GM12878 (cell line): Measurements from ENCODE around the gene OSBPL10. TPM values are rescaled to one million over a fixed set of nuclear protein-coding genes. Genes with fewer than 3 reads are reported as not detected.

Experiments used
- ATAC-seq: fragments of 200-7000 bp; cut with Tn5 transposase; 3 replicates; pipeline ENCODE4 v1.9.1; 2020; ENCODE audit warnings: mild to moderate bottlenecking, moderate library complexity
- BruUV-seq: library from RNA; stranded (reverse); fragments of 400-500 nt; replicated peaks from 2 replicates; lab custom pipeline; 2021; lab: Mats Ljungman, UMichigan
- CTCF ChIA-PET: fragments of 300-600 bp; sonication (Branson Sonifier 250); formaldehyde crosslinking; extraction: SDS; loops from one replicate; lab custom pipeline; 2021; ENCODE audit warnings: inconsistent platforms; lab: Yijun Ruan, JAX
- POLR2A ChIA-PET: fragments of 350-600 bp; formaldehyde crosslinking; extraction: SDS; loops from one replicate; lab custom pipeline; 2021; ENCODE audit warnings: inconsistent platforms; lab: Charles Lee
- RAD21 ChIA-PET: fragments of 300-600 bp; sonication (Branson Sonifier 250); formaldehyde crosslinking; loops from one replicate; lab custom pipeline; 2023; ENCODE audit warnings: antibody characterized with exemption; ENCODE audit not compliant: unreplicated experiment; lab: Charles Lee
- SMC1A ChIA-PET: fragments of 300-600 bp; sonication (Branson Sonifier 250); formaldehyde crosslinking; loops from one replicate; lab custom pipeline; 2023; ENCODE audit not compliant: unreplicated experiment, uncharacterized antibody; lab: Charles Lee
- DNase-seq: peaks from one replicate; pipeline ENCODE4 v3.0.0-alpha.2; 2011; ENCODE audit warnings: low read depth, low spot score
- FAIRE-seq: peaks from 3 replicates; lab custom pipeline; 2011; peaks lifted over from hg19 to GRCh38; lab: Jason Lieb, UNC
- H2AFZ ChIP-seq: 2 replicates; pipeline ENCODE4 v1.6.0; 2011; ENCODE audit warnings: low read depth, low read length, control low read depth; ENCODE audit not compliant: control insufficient read depth
- H3K27ac ChIP-seq: 2 replicates; pipeline ENCODE4 v1.5.1; 2011; ENCODE audit warnings: control low read depth; ENCODE audit not compliant: control insufficient read depth, insufficient read depth
- H3K27me3 ChIP-seq, 2 experiments: replicated peaks in 1 of 2; 2 replicates each; pipeline versions ENCODE4 v1.6.0 to v1.6.1; 2011; ENCODE audit warnings: low read length in 1 of 2; ENCODE audit not compliant: control insufficient read depth in 2 of 2, insufficient read depth in 2 of 2
- H3K36me3 ChIP-seq, 2 experiments: 2 replicates each; pipeline ENCODE4 v1.5.1; 2011; ENCODE audit warnings: low read length in 1 of 2; ENCODE audit not compliant: control insufficient read depth in 2 of 2, insufficient read depth in 2 of 2
- H3K4me1 ChIP-seq: 2 replicates; pipeline ENCODE4 v1.6.1; 2011; ENCODE audit warnings: mild to moderate bottlenecking, low read length, moderate library complexity, mixed read lengths; ENCODE audit not compliant: control insufficient read depth, insufficient read depth
- H3K4me2 ChIP-seq: 2 replicates; pipeline ENCODE4 v1.6.0; 2011; ENCODE audit warnings: control low read depth; ENCODE audit not compliant: control insufficient read depth, insufficient read depth
- H3K4me3 ChIP-seq: fragments of 200-600 bp; sonication (generic); 2 replicates; pipeline ENCODE4 v1.5.1; 2016
- H3K79me2 ChIP-seq: 2 replicates; pipeline ENCODE4 v1.6.0; 2011; ENCODE audit warnings: low read length; ENCODE audit not compliant: control insufficient read depth, insufficient read depth
- H3K9ac ChIP-seq: 2 replicates; pipeline ENCODE4 v1.8.0; 2011; ENCODE audit warnings: low read length, control low read depth, mixed read lengths; ENCODE audit not compliant: control insufficient read depth, insufficient read depth
- H3K9me3 ChIP-seq: replicated peaks from 3 replicates; pipeline ENCODE4 v1.5.1; 2011; ENCODE audit warnings: mild to moderate bottlenecking, low read length; ENCODE audit not compliant: control insufficient read depth, insufficient read depth
- H4K20me1 ChIP-seq: 2 replicates; pipeline ENCODE4 v1.6.0; 2011; ENCODE audit not compliant: control insufficient read depth, insufficient read depth
- CHD4 ChIP-seq: fragments of 200-600 bp; sonication (generic); IDR thresholded peaks from 2 replicates; pipeline ENCODE4 v1.6.1; 2016; ENCODE audit warnings: mild to moderate bottlenecking
- EED ChIP-seq: sonication (generic); IDR thresholded peaks from 2 replicates; pipeline ENCODE4 v1.6.1; 2016; ENCODE audit warnings: antibody characterized with exemption, low read depth
- ELK1 ChIP-seq: IDR thresholded peaks from 2 replicates; pipeline ENCODE4 v1.6.1; 2012; ENCODE audit warnings: low read depth, low read length, improper control_type of control experiment
- HDAC2 ChIP-seq: fragments of 200-600 bp; sonication (generic); IDR thresholded peaks from 2 replicates; pipeline ENCODE4 v1.6.1; 2017
- IKZF2 ChIP-seq, 2 experiments: fragments of 450-650 bp; IDR thresholded peaks; 2 replicates each; pipeline ENCODE4 v1.6.1; 2017; ENCODE audit warnings: mild to moderate bottlenecking in 2 of 2, moderate library complexity in 2 of 2
- MEF2A ChIP-seq: IDR thresholded peaks from 2 replicates; pipeline ENCODE4 v1.6.1; 2011; ENCODE audit warnings: low read depth, mild to moderate bottlenecking, low read length, moderate library complexity; ENCODE audit not compliant: insufficient read depth
- MLLT1 ChIP-seq: fragments of 450-650 bp; IDR thresholded peaks from 2 replicates; pipeline ENCODE4 v1.6.1; 2016; ENCODE audit warnings: mild to moderate bottlenecking
- NFYA ChIP-seq: IDR thresholded peaks from 2 replicates; pipeline ENCODE4 v1.6.1; 2011; ENCODE audit warnings: low read depth, mild to moderate bottlenecking, low read length, improper control_type of control experiment, borderline replicate concordance
- NRF1 ChIP-seq: conservative IDR thresholded peaks from 2 replicates; pipeline ENCODE4 v1.6.1; 2011; ENCODE audit warnings: mild to moderate bottlenecking, low read depth, low read length, improper control_type of control experiment
- POLR2AphosphoS2 ChIP-seq: IDR thresholded peaks from 2 replicates; pipeline ENCODE4 v1.6.1; 2011; ENCODE audit warnings: low read depth, mild to moderate bottlenecking, low read length, improper control_type of control experiment, moderate library complexity
- RB1 ChIP-seq: fragments of 450-650 bp; formaldehyde crosslinking; IDR thresholded peaks from 2 replicates; pipeline ENCODE4 v1.6.1; 2017; ENCODE audit warnings: mild to moderate bottlenecking, borderline replicate concordance
- RBBP5 ChIP-seq: fragments of 200-600 bp; sonication (generic); conservative IDR thresholded peaks from 2 replicates; pipeline ENCODE4 v1.6.1; 2016
- RCOR1 ChIP-seq: conservative IDR thresholded peaks from 2 replicates; pipeline ENCODE4 v1.6.1; 2012; ENCODE audit warnings: low read depth, low read length, improper control_type of control experiment
- RUNX3 ChIP-seq: IDR thresholded peaks from 2 replicates; pipeline ENCODE4 v1.6.1; 2012; ENCODE audit warnings: low read length, inconsistent platforms
- SREBF1 ChIP-seq: IDR thresholded peaks from 2 replicates; pipeline ENCODE4 v1.6.1; 2012; ENCODE audit warnings: mild to moderate bottlenecking, low read length
- SREBF2 ChIP-seq: IDR thresholded peaks from 2 replicates; pipeline ENCODE4 v1.6.1; 2012; ENCODE audit warnings: mild to moderate bottlenecking, low read length
- TBL1XR1 ChIP-seq: IDR thresholded peaks from 2 replicates; pipeline ENCODE4 v1.6.1; 2012; ENCODE audit warnings: low read depth, low read length, improper control_type of control experiment
- ZNF207 ChIP-seq: fragments of 450-650 bp; IDR thresholded peaks from 2 replicates; pipeline ENCODE4 v1.6.1; 2014; ENCODE audit warnings: antibody characterized with exemption, mild to moderate bottlenecking, borderline replicate concordance
- ZNF384 ChIP-seq: IDR thresholded peaks from 2 replicates; pipeline ENCODE4 v1.6.1; 2012; ENCODE audit warnings: low read depth, mild to moderate bottlenecking, low read length, improper control_type of control experiment, borderline replicate concordance
- WGBS: methylation state at CpG from one replicate; pipeline ENCODE4 v1.1.6; 2016; ENCODE audit warnings: low lambda C conversion rate; ENCODE audit not compliant: insufficient replicate concordance, insufficient coverage; ENCODE audit errors: missing lambda C conversion rate; 5-methylcytosine and 5-hydroxymethylcytosine counted together
- in situ Hi-C: fragments of 300-500 bp; cut with MboI; formaldehyde crosslinking; loops from 9 replicates; pipeline ENCODE4 v1.14.3; 2018; ENCODE audit warnings: mixed read lengths
- intact Hi-C: fragments of 100-400 bp; cut with micrococcal nuclease; formaldehyde crosslinking; loops from one replicate; pipeline ENCODE4 v1.14.2; 2022; ENCODE audit not compliant: unreplicated experiment
- polyA plus RNA-seq, 11 experiments: library from polyadenylated mRNA; depleted of rRNA in 4 of 11; unstranded in 6 of 11; stranded (reverse) in 5 of 11; fragments of >200 nt; fragmentation: Nextera tagmentation in 4 of 11; fragmentation: Illumina TruSeq in 1 of 11; extraction: Ambion mirVana in 4 of 11; extraction: Trizol in 1 of 11; gene quantifications; 1 replicate in 1 of 11; 2 replicates in 10 of 11; pipeline versions ENCODE4 v1.2.1 to v1.2.3, GENCODE V29; 2011 to 2016; ENCODE audit warnings: inconsistent platforms in 2 of 11, missing spikeins in 2 of 11, low read depth in 1 of 11
- total RNA-seq, 4 experiments: library from RNA; depleted of rRNA in 3 of 4; stranded (reverse); fragments of >200 nt in 3 of 4; fragmentation: Illumina TruSeq in 1 of 4; extraction: Trizol in 1 of 4; gene quantifications; 2 replicates each; pipeline versions ENCODE4 v1.2.1 to v1.2.3, GENCODE V29; 2013 to 2021
- TF ChIP-seq, protein P1 (sequence below), 3 experiments: IDR thresholded peaks in 2 of 3; conservative IDR thresholded peaks in 1 of 3; 2 replicates each; pipeline ENCODE4 v1.5.1; 2011; ENCODE audit warnings: low read depth in 3 of 3, low read length in 3 of 3, mild to moderate bottlenecking in 3 of 3, control low read depth in 2 of 3, moderate library complexity in 2 of 3, inconsistent platforms in 1 of 3, mixed read lengths in 1 of 3; ENCODE audit not compliant: control insufficient read depth in 2 of 3, insufficient read depth in 1 of 3; ENCODE audit errors: extremely low read depth in 1 of 3

OSBPL10 gene
- total and polyA plus RNA-seq, 10 of the 15 experiments (the other 5 are each of a cell fraction or from before 2014, with no cell fraction given) = 0.03 to 0.25 (median 0.09) TPM; not detected in 5

DNA sequence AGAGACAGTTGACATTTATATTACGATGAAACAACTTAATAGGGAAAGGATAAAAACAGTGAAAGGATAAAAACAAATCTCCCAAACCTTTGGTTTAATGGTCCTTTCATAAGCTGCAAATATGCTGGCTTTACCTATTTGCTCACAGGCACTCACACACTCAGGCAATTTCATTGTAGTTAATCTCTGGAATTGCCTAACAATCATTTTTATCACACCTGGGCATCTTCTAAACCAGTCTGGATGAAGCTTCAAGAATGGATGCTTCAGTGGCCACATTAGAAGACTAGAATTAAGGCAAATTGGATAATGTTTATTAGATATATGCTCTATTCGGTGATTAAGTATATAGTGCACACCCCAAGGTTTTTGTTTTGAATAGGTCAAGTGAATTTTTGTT is 13.5 kb downstream of the OSBPL10 start:
- no peaks in the 10 kb centered on the region for H4K20me1 ChIP-seq
- TF ChIP-seq ELK1 (no peak), CHD4 (no peak), RBBP5 (no peak), NRF1 (no peak), SREBF1 (no peak), ZNF207 (no peak), MEF2A (no peak), RCOR1 (no peak), RUNX3 (no peak), HDAC2 (no peak), TBL1XR1 (no peak), MLLT1 (no peak), ZNF384 (no peak), POLR2AphosphoS2 (no peak), NFYA (no peak), RB1 (no peak), IKZF2 (IDR thresholded peaks at IDR 0.05) (no peak), SREBF2 (no peak), EED (no peak)
- TF ChIP-seq, protein P1, sequence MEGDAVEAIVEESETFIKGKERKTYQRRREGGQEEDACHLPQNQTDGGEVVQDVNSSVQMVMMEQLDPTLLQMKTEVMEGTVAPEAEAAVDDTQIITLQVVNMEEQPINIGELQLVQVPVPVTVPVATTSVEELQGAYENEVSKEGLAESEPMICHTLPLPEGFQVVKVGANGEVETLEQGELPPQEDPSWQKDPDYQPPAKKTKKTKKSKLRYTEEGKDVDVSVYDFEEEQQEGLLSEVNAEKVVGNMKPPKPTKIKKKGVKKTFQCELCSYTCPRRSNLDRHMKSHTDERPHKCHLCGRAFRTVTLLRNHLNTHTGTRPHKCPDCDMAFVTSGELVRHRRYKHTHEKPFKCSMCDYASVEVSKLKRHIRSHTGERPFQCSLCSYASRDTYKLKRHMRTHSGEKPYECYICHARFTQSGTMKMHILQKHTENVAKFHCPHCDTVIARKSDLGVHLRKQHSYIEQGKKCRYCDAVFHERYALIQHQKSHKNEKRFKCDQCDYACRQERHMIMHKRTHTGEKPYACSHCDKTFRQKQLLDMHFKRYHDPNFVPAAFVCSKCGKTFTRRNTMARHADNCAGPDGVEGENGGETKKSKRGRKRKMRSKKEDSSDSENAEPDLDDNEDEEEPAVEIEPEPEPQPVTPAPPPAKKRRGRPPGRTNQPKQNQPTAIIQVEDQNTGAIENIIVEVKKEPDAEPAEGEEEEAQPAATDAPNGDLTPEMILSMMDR (IDR thresholded peaks at IDR 0.05 in 2 of 3, conservative IDR thresholded peaks at IDR 0.05 in 1 of 3; ENCODE audit: control insufficient read depth in 2 of 3, extremely low read depth in 1 of 3, insufficient read depth in 1 of 3, low read depth in 3 of 3, low read length in 3 of 3) = no peak
- TF ChIP-seq, all 136 proteins: peak for 0
- Histone ChIP-seq H3K27me3 (no peaks in the 10 kb centered on the region), H3K36me3 (no peaks in the 10 kb centered on the region), H3K9me3 (no peaks in the 10 kb centered on the region; the same call in 2 of the 3 replicates), H3K27ac (no peak overlapping the region), H2AFZ (no peak overlapping the region), H3K9ac (no peak overlapping the region), H3K4me1 (no peaks in the 10 kb centered on the region; the same call in 1 of the 2 replicates), H3K79me2 (no peaks in the 10 kb centered on the region), H3K4me3 (no peak overlapping the region), H3K4me2 (no peak overlapping the region)
- 68% methylated on average over 2 of the region's 2 CpGs for WGBS
- ChIA-PET POLR2A (no interaction called here), RAD21 (no interaction called here), CTCF (interaction anchor here (1.0 kb wide), 1 partner anchor 11 kb away, joined by 3 read pairs; no protein-coding TSS in a partner anchor), SMC1A (interaction anchor here (1.3 kb wide), 1 partner anchor 154 kb away, joined by 3 read pairs; no protein-coding TSS in a partner anchor)
- ATAC-seq = no peak
- no peak for FAIRE-seq
- no peak for DNase-seq
- no TSS peak for BruUV-seq
- intact Hi-C loops = no loop called here
- in situ Hi-C loops = no loop called here
